Natural killer cell treated with Interleukin-12 subunit alpha and Interleukin-12 subunit beta and Interleukin-15 and Interleukin-18, amount 100 ng/mL, for 72 hours (primary cell): ENCODE data around the gene C13orf46. TPM values are rescaled to one million over a fixed set of nuclear protein-coding genes. Genes with fewer than 3 reads are reported as not detected.

Source experiments
- ATAC-seq, 2 donors: fragments of 150-1000 bp; cut with Tn5 transposase in 1 of 2; sonication (Bioruptor Pico), chemical (Tn5 transposase) in 1 of 2; 2 replicates each; pipeline ENCODE4 v1.10.0; 2021
- DNase-seq: peaks from one replicate; pipeline ENCODE4 v3.0.0; 2022; ENCODE audit warnings: low spot score
- H3K27ac Mint-ChIP-seq, 2 donors: 1 replicate in 1 of 2; 2 replicates in 1 of 2; pipeline ENCODE4 v1.8.0; 2022; ENCODE audit warnings: mixed read lengths in 2 of 2, mild to moderate bottlenecking in 1 of 2, moderate library complexity in 1 of 2
- H3K27me3 Mint-ChIP-seq, 2 donors: 1 replicate in 1 of 2; 2 replicates in 1 of 2; pipeline ENCODE4 v1.8.0; 2022; ENCODE audit warnings: mixed read lengths in 2 of 2
- H3K36me3 Mint-ChIP-seq: one replicate; pipeline ENCODE4 v1.8.0; 2022; ENCODE audit warnings: mixed read lengths
- H3K4me1 Mint-ChIP-seq, 2 donors: 1 replicate in 1 of 2; 2 replicates in 1 of 2; pipeline ENCODE4 v1.8.0; 2022; ENCODE audit warnings: low read depth in 2 of 2, mixed read lengths in 2 of 2, mild to moderate bottlenecking in 1 of 2
- H3K4me3 Mint-ChIP-seq: one replicate; pipeline ENCODE4 v1.8.0; 2022; ENCODE audit warnings: mixed read lengths
- H3K9me3 Mint-ChIP-seq: 2 replicates; pipeline ENCODE4 v1.8.0; 2022; ENCODE audit warnings: mixed read lengths
- total RNA-seq, 2 donors: library from RNA; stranded (reverse); gene quantifications; one replicate each; pipeline ENCODE4 v1.2.3, GENCODE V29; 2022

The C13orf46 gene
- total RNA-seq, 2 donors from 2014 or later, result 0.64 to 1.4 TPM

GRCh38 chr13:113923376-113924063 is 50.4 kb downstream of the C13orf46 start:
- DNase-seq (no peak), ATAC-seq (no peak)
- Mint-ChIP-seq H3K27me3 (peaks cover 6 to 21% of the 10 kb centered on the region in 2 donors), H3K4me3 (no peak overlapping the region), H3K4me1 (no peaks in the 10 kb centered on the region), H3K36me3 (peaks cover 6% of the 10 kb centered on the region), H3K27ac (no peak overlapping the region), H3K9me3 (peaks cover 7% of the 10 kb centered on the region)

GRCh38 chr13:113922412-113923118 is 51.3 kb downstream of the C13orf46 start:
- H3K9me3 Mint-ChIP-seq, result peaks cover 7% of the 10 kb centered on the region
- H3K27me3 Mint-ChIP-seq, result peaks cover 6 to 21% of the 10 kb centered on the region in 2 donors
- DNase-seq, result no peak
- H3K4me1 Mint-ChIP-seq, result no peaks in the 10 kb centered on the region
- ATAC-seq, result no peak
- H3K27ac Mint-ChIP-seq, result no peak overlapping the region
- H3K4me3 Mint-ChIP-seq, result no peak overlapping the region
- peaks cover 6% of the 10 kb centered on the region for H3K36me3 Mint-ChIP-seq

GRCh38 chr13:113921763-113922162 is 52.1 kb downstream of the C13orf46 start:
- DNase-seq, result no peak
- ATAC-seq, result no peak
- peaks cover 6% of the 10 kb centered on the region for H3K36me3 Mint-ChIP-seq
- H3K4me1 Mint-ChIP-seq, result no peaks in the 10 kb centered on the region
- peaks cover 6 to 23% of the 10 kb centered on the region in 2 donors for H3K27me3 Mint-ChIP-seq
- H3K27ac Mint-ChIP-seq, result no peak overlapping the region
- peaks cover 7% of the 10 kb centered on the region for H3K9me3 Mint-ChIP-seq
- no peak overlapping the region for H3K4me3 Mint-ChIP-seq

GRCh38 chr13:113920606-113921286 is 53.1 kb downstream of the C13orf46 start:
- no peak for ATAC-seq
- Mint-ChIP-seq H3K27ac (no peak overlapping the region), H3K4me1 (peaks cover 6 to 8% of the 10 kb centered on the region in 2 donors), H3K36me3 (peaks cover 13% of the 10 kb centered on the region), H3K4me3 (no peak overlapping the region), H3K27me3 (peaks cover 12 to 26% of the 10 kb centered on the region in 2 donors), H3K9me3 (peaks cover 11% of the 10 kb centered on the region)
- no peak for DNase-seq

- DNase-seq, result no peak
- Mint-ChIP-seq H3K4me1 (peaks cover 6 to 8% of the 10 kb centered on the region in 2 donors), H3K27ac (no peak overlapping the region), H3K4me3 (no peak overlapping the region), H3K27me3 (peaks cover 10 to 26% of the 10 kb centered on the region in 2 donors), H3K9me3 (peaks cover 11% of the 10 kb centered on the region), H3K36me3 (peaks cover 13% of the 10 kb centered on the region)
- no peak for ATAC-seq
Observed at GRCh38 chr13:113919761-113920559, 53.9 kb downstream of the C13orf46 start.

GRCh38 chr13:113918981-113919701 is 54.7 kb downstream of the C13orf46 start:
- no peak for DNase-seq

GRCh38 chr13:113918580-113918979 is 55.3 kb downstream of the C13orf46 start:
- ATAC-seq, result no peak
- Mint-ChIP-seq H3K27me3 (peaks cover 15 to 37% of the 10 kb centered on the region in 2 donors), H3K4me1 (peaks cover 6 to 13% of the 10 kb centered on the region in 2 donors), H3K4me3 (no peak overlapping the region), H3K27ac (no peak overlapping the region), H3K9me3 (peaks cover 11% of the 10 kb centered on the region), H3K36me3 (peaks cover 19% of the 10 kb centered on the region)
- no peak for DNase-seq

More at GRCh38 chr13:113918981-113919701, 54.7 kb downstream of the C13orf46 start:
- Mint-ChIP-seq H3K27me3 (peaks cover 12 to 32% of the 10 kb centered on the region in 2 donors), H3K4me3 (no peak overlapping the region), H3K36me3 (peaks cover 16% of the 10 kb centered on the region), H3K9me3 (peaks cover 11% of the 10 kb centered on the region), H3K4me1 (peaks cover 6 to 11% of the 10 kb centered on the region in 2 donors), H3K27ac (no peak overlapping the region)
- ATAC-seq, result no peak

GRCh38 chr13:113917594-113918371 is 56.1 kb downstream of the C13orf46 start:
- no peak for DNase-seq
- no peak for ATAC-seq
- H3K27me3 Mint-ChIP-seq, result peaks cover 16 to 40% of the 10 kb centered on the region in 2 donors
- peaks cover 6 to 13% of the 10 kb centered on the region in 2 donors for H3K4me1 Mint-ChIP-seq
- peaks cover 20% of the 10 kb centered on the region for H3K36me3 Mint-ChIP-seq
- H3K9me3 Mint-ChIP-seq, result peaks cover 11% of the 10 kb centered on the region
- H3K4me3 Mint-ChIP-seq, result no peak overlapping the region
- H3K27ac Mint-ChIP-seq, result no peak overlapping the region

GRCh38 chr13:113917096-113917495 is 56.8 kb downstream of the C13orf46 start:
- DNase-seq (no peak), ATAC-seq (no peak)
- H3K36me3 Mint-ChIP-seq, result peaks cover 27% of the 10 kb centered on the region
- peaks cover 23 to 45% of the 10 kb centered on the region in 2 donors for H3K27me3 Mint-ChIP-seq
- H3K9me3 Mint-ChIP-seq, result peaks cover 9% of the 10 kb centered on the region
- H3K27ac Mint-ChIP-seq, result no peak overlapping the region
- H3K4me1 Mint-ChIP-seq, result peaks cover 6 to 13% of the 10 kb centered on the region in 2 donors
- no peak overlapping the region for H3K4me3 Mint-ChIP-seq

- H3K4me1 Mint-ChIP-seq, result peaks cover 6 to 13% of the 10 kb centered on the region in 2 donors
Observed at GRCh38 chr13:113916330-113916815, 57.5 kb downstream of the C13orf46 start.

GRCh38 chr13:113915786-113916329 is 58.0 kb downstream of the C13orf46 start:
- Mint-ChIP-seq H3K9me3 (peaks cover 4% of the 10 kb centered on the region), H3K27ac (peak overlapping the region; percentile 77 to 81), H3K4me3 (no peak overlapping the region), H3K27me3 (peaks cover 27 to 46% of the 10 kb centered on the region in 2 donors), H3K36me3 (peaks cover 22% of the 10 kb centered on the region), H3K4me1 (peaks cover 6 to 13% of the 10 kb centered on the region in 2 donors)
- no peak for DNase-seq
- ATAC-seq, result peak in 1 of 2 donors; percentile 74

More at GRCh38 chr13:113916330-113916815, 57.5 kb downstream of the C13orf46 start:
- DNase-seq, result no peak
- Mint-ChIP-seq H3K27ac (peak overlapping the region; percentile 77 to 81), H3K9me3 (peaks cover 4% of the 10 kb centered on the region), H3K27me3 (peaks cover 22 to 45% of the 10 kb centered on the region in 2 donors), H3K4me3 (no peak overlapping the region), H3K36me3 (peaks cover 22% of the 10 kb centered on the region)
- peak; percentile 47 to 85 for ATAC-seq
